ENCODE data around the gene TADA3.

DNA sequence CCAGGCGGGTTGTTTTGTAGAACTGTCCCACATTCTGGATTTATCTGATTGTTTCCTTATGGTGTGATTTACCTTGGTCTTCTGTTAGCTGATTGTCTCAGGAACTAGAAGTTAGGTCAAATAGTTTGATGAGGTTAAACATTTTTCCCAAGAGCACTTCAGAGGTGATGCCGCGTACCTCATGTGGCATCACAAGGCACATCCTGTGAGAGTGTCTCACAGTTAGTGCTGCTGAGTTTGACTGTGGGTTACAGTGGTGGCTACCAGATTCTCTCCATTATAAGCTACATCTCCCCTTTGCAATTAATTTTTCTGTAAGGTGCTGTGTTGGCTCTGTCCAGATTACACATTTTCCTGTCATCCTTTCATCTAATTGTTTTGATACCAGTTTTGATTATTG lies 39.0 kb upstream of the TADA3 start:
- TF ChIP-seq, protein P1, sequence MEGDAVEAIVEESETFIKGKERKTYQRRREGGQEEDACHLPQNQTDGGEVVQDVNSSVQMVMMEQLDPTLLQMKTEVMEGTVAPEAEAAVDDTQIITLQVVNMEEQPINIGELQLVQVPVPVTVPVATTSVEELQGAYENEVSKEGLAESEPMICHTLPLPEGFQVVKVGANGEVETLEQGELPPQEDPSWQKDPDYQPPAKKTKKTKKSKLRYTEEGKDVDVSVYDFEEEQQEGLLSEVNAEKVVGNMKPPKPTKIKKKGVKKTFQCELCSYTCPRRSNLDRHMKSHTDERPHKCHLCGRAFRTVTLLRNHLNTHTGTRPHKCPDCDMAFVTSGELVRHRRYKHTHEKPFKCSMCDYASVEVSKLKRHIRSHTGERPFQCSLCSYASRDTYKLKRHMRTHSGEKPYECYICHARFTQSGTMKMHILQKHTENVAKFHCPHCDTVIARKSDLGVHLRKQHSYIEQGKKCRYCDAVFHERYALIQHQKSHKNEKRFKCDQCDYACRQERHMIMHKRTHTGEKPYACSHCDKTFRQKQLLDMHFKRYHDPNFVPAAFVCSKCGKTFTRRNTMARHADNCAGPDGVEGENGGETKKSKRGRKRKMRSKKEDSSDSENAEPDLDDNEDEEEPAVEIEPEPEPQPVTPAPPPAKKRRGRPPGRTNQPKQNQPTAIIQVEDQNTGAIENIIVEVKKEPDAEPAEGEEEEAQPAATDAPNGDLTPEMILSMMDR (IDR thresholded peaks at IDR 0.05) = no peak
- no peak for TF ChIP-seq POLR2A (IDR thresholded peaks at IDR 0.05)

Data from right lobe of liver (tissue), 4 donors.